ENCODE results near the gene ZBTB8A.
A peak's percentile ranks its signal among the peaks of the same experiment; 100 is the strongest.
"Not testable (repeated sequence)": the region's sequence is repeated elsewhere in the genome, so short reads cannot be mapped to it uniquely, and the experiment has no call there.

ZBTB8A gene

GRCh38 chr1:32622205-32622604 is 83.0 kb downstream of the ZBTB8A start:
- no peak for DNase-seq (ENCODE audit: low spot score)

- no peak for DNase-seq (ENCODE audit: low spot score)
Observed at GRCh38 chr1:32622806-32623681, 83.8 kb downstream of the ZBTB8A start.

GRCh38 chr1:32623775-32624174 is 84.5 kb downstream of the ZBTB8A start:
- no peak for DNase-seq (ENCODE audit: low spot score)

- no peak for DNase-seq (ENCODE audit: low spot score)
Observed at GRCh38 chr1:32626176-32626575, 86.9 kb downstream of the ZBTB8A start.

- peak; percentile 58 for DNase-seq (ENCODE audit: low spot score)
Observed at GRCh38 chr1:32627596-32628162, 88.5 kb downstream of the ZBTB8A start.

- DNase-seq (ENCODE audit: low spot score), result not testable (repeated sequence)
Observed at GRCh38 chr1:32630173-32630572, 90.9 kb downstream of the ZBTB8A start.

- DNase-seq (ENCODE audit: low spot score), result no peak
Observed at GRCh38 chr1:32632829-32633228, 93.6 kb downstream of the ZBTB8A start.

GRCh38 chr1:32635508-32636277 is 96.5 kb downstream of the ZBTB8A start:
- DNase-seq (ENCODE audit: low spot score), result no peak

GRCh38 chr1:32636914-32637645 is 97.9 kb downstream of the ZBTB8A start:
- no peak for DNase-seq (ENCODE audit: low spot score)

GRCh38 chr1:32639489-32640075 is 100.4 kb downstream of the ZBTB8A start:
- no peak for DNase-seq (ENCODE audit: low spot score)

GRCh38 chr1:32642292-32642827 is 103.1 kb downstream of the ZBTB8A start:
- DNase-seq (ENCODE audit: low spot score), result not testable (repeated sequence)

- DNase-seq (ENCODE audit: low spot score), result no peak
Observed at GRCh38 chr1:32644426-32644825, 105.2 kb downstream of the ZBTB8A start.

GRCh38 chr1:32647308-32648134 is 108.3 kb downstream of the ZBTB8A start:
- DNase-seq (ENCODE audit: low spot score), result peak; percentile 39

- peak; percentile 99 for DNase-seq (ENCODE audit: low spot score)
Observed at GRCh38 chr1:32650248-32650751, 111.1 kb downstream of the ZBTB8A start, which contains the start of gene ZBTB8OS. Gene ZBTB8OS (minus strand): TSS chr1:32650550. CDS start chr1:32650529, 21 bp downstream.

GRCh38 chr1:32650752-32651460 is 111.7 kb downstream of the ZBTB8A start, which contains the start of gene RBBP4:
Gene RBBP4 (plus strand): TSS chr1:32651208. CDS start chr1:32651307, 99 bp downstream.
- peak; percentile 97 for DNase-seq (ENCODE audit: low spot score)

GRCh38 chr1:32651461-32652073 is 112.3 kb downstream of the ZBTB8A start:
- DNase-seq (ENCODE audit: low spot score), result no peak

- no peak for DNase-seq (ENCODE audit: low spot score)
Observed at GRCh38 chr1:32652244-32652962, 113.2 kb downstream of the ZBTB8A start.

All from NAMALWA (cell line).